HepG2 (cell line): ENCODE measurements around the gene TMEM63C. TPM values are rescaled to one million over a fixed set of nuclear protein-coding genes. Genes with fewer than 3 reads are reported as not detected.
A peak's percentile ranks its signal among the peaks of the same experiment; 100 is the strongest.

Source experiments
- ATF2 ChIP-seq: sonication (generic); formaldehyde crosslinking; IDR thresholded peaks from 2 replicates; pipeline ENCODE4 v1.4.0; 2020; ENCODE audit warnings: missing genetic modification reagents
- ATF4 ChIP-seq, 2 experiments: fragments of 450-650 bp in 1 of 2; sonication (generic) in 1 of 2; formaldehyde crosslinking; IDR thresholded peaks; 2 replicates each; pipeline versions ENCODE4 v1.5.0 to v1.8.0; 2020 to 2022; ENCODE audit warnings: mild to moderate bottlenecking in 1 of 2, missing genetic modification reagents in 1 of 2
- DNMT1 ChIP-seq: sonication (generic); formaldehyde crosslinking; IDR thresholded peaks from 2 replicates; pipeline ENCODE4 v1.5.1; 2020; ENCODE audit warnings: mild to moderate bottlenecking, missing genetic modification reagents
- EEA1 ChIP-seq: sonication (generic); formaldehyde crosslinking; IDR thresholded peaks from 2 replicates; pipeline ENCODE4 v1.5.1; 2020; ENCODE audit warnings: mild to moderate bottlenecking, missing genetic modification reagents, borderline replicate concordance
- FIP1L1 ChIP-seq: fragments of 200-400 bp; formaldehyde crosslinking; IDR thresholded peaks from 2 replicates; pipeline ENCODE4 v1.6.1; 2018; ENCODE audit warnings: low read depth, mild to moderate bottlenecking, low read length, moderate library complexity, borderline replicate concordance; ENCODE audit not compliant: insufficient read depth
- FOXC1 ChIP-seq: sonication (generic); formaldehyde crosslinking; IDR thresholded peaks from 2 replicates; pipeline ENCODE4 v1.8.0; 2022; ENCODE audit warnings: mild to moderate bottlenecking, missing genetic modification reagents, borderline replicate concordance
- FOXO1 ChIP-seq: sonication (generic); formaldehyde crosslinking; IDR thresholded peaks from 2 replicates; pipeline ENCODE4 v1.4.0; 2020; ENCODE audit warnings: missing genetic modification reagents
- KDM3A ChIP-seq: IDR thresholded peaks from 2 replicates; pipeline ENCODE4 v1.6.1; 2018; ENCODE audit warnings: low read depth, missing compliant biosample characterization
- KDM5B ChIP-seq: sonication (generic); formaldehyde crosslinking; IDR thresholded peaks from 2 replicates; pipeline ENCODE4 v1.4.0; 2020; ENCODE audit warnings: missing genetic modification reagents, mild to moderate bottlenecking, borderline replicate concordance
- MBD4 ChIP-seq: IDR thresholded peaks from 2 replicates; pipeline ENCODE4 v1.6.1; 2012; ENCODE audit warnings: low read length, inconsistent platforms, borderline replicate concordance
- MNT ChIP-seq: fragments of 450-650 bp; IDR thresholded peaks from 2 replicates; pipeline ENCODE4 v1.6.1; 2016
- MXD4 ChIP-seq: IDR thresholded peaks from 2 replicates; pipeline ENCODE4 v1.6.1; 2016; ENCODE audit warnings: mild to moderate bottlenecking, missing biosample characterization, missing genetic modification reagents
- NR2F2 ChIP-seq: IDR thresholded peaks from 2 replicates; pipeline ENCODE4 v1.6.1; 2012; ENCODE audit warnings: low read depth, inconsistent platforms, borderline replicate concordance
- POLR2A ChIP-seq, 2 experiments: IDR thresholded peaks; 2 replicates each; pipeline ENCODE4 v1.6.1; 2011; ENCODE audit warnings: low read depth in 2 of 2, low read length in 2 of 2, mild to moderate bottlenecking in 1 of 2, moderate library complexity in 1 of 2; ENCODE audit not compliant: insufficient read depth in 1 of 2
- SP140L ChIP-seq: sonication (generic); formaldehyde crosslinking; IDR thresholded peaks from 2 replicates; pipeline ENCODE4 v1.4.0; 2020; ENCODE audit warnings: missing genetic modification reagents, borderline replicate concordance
- TAF1 ChIP-seq: sonication (generic); formaldehyde crosslinking; IDR thresholded peaks from 2 replicates; pipeline ENCODE4 v1.4.0; 2020; ENCODE audit warnings: missing genetic modification reagents
- ZBED4 ChIP-seq: sonication (generic); formaldehyde crosslinking; IDR thresholded peaks from 2 replicates; pipeline ENCODE4 v1.4.0; 2020; ENCODE audit warnings: missing genetic modification reagents, borderline replicate concordance
- ZNF543 ChIP-seq: sonication (generic); formaldehyde crosslinking; IDR thresholded peaks from 2 replicates; pipeline ENCODE4 v1.4.0; 2020; ENCODE audit warnings: mild to moderate bottlenecking, missing genetic modification reagents
- ZNF572 ChIP-seq: sonication (generic); formaldehyde crosslinking; IDR thresholded peaks from 2 replicates; pipeline ENCODE4 v1.5.1; 2020; ENCODE audit warnings: mild to moderate bottlenecking, missing genetic modification reagents
- polyA plus RNA-seq, 8 experiments: library from polyadenylated mRNA; depleted of rRNA in 3 of 8; stranded (reverse) in 7 of 8; unstranded in 1 of 8; fragments of >200 nt; fragmentation: Illumina TruSeq in 4 of 8; extraction: Trizol in 4 of 8; gene quantifications; 2 replicates each; pipeline versions ENCODE4 v1.2.1 to v1.2.3, GENCODE V29; 2011 to 2016; ENCODE audit warnings: low read depth in 4 of 8, missing spikeins in 1 of 8, mixed read lengths in 1 of 8; ENCODE audit not compliant: insufficient read depth in 1 of 8
- total RNA-seq, 5 experiments: library from RNA; depleted of rRNA; stranded (reverse); fragments of >200 nt; fragmentation: Illumina TruSeq; extraction: Trizol; gene quantifications; 2 replicates each; pipeline ENCODE4 v1.2.3, GENCODE V29; 2016; ENCODE audit warnings: low read depth in 1 of 5
- TF ChIP-seq, protein P1 (sequence below): sonication (generic); IDR thresholded peaks from 2 replicates; pipeline ENCODE4 v1.6.1; 2016; ENCODE audit warnings: low read depth, borderline replicate concordance

TMEM63C gene
- total and polyA plus RNA-seq, 2 of the 13 experiments (the other 11 are each of a cell fraction or from before 2014, with no cell fraction given), result 0.17 to 0.27 TPM

DNA sequence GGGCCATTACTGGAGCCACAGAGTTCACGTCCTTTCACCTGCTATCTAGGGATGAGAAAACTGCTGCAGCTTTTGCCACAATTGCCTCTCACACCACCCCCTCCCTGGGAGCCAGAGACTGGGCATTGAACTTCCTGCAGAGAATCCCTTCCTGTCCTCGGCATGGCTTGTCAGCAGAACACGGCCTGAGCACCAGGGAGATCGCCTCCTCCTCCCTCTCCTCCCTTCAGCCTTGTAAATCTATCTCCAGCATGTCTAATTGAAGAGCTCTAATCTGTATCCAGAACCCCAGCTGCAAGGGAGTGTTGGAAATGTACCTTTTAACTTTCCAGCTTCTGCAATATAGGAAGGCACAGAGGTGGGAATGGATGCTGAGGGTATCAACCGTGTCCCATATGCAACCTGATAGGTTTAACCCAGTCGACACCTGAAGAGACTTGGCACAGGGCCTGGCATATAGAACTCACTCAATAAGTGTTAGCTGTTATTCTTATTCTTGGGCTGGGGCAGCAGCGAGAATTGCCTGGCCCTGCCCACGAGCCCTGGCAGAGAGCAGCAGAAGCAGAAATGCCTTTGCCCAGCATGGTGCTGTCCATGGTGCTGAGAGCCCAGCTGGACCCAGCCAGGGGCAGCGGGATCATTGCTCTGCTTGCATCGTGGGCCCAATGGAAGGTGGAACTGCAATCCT, 26.8 kb downstream of the TMEM63C start (continued):
- TF ChIP-seq DNMT1 (CRISPR knock-in tag) (no peak), KDM5B (CRISPR knock-in tag) (peak; percentile 87), ZBED4 (CRISPR knock-in tag) (peak; percentile 91; the same call in 1 of the 2 replicates), ZNF543 (CRISPR knock-in tag) (0 out of 2 replicates have a peak, but pooled peaks have one; percentile 68), FIP1L1 (no peak), FOXC1 (CRISPR knock-in tag) (peak; percentile 70; the same call in 1 of the 2 replicates), POLR2A (IDR thresholded peaks at IDR 0.05; ENCODE audit: insufficient read depth in 1 of 2, low read depth in 2 of 2, low read length in 2 of 2) (no peak), MBD4 (no peak), FOXO1 (peak; percentile 56; the same call in 1 of the 2 replicates), EEA1 (CRISPR knock-in tag) (peak; percentile 76; the same call in 1 of the 2 replicates), MXD4 (CRISPR knock-in tag) (peak; percentile 71; the same call in 1 of the 2 replicates), KDM3A (peak; percentile 40; the same call in 1 of the 2 replicates), NR2F2 (no peak), ATF4 (CRISPR knock-in tag; IDR thresholded peaks at IDR 0.05) (no peak), TAF1 (CRISPR knock-in tag) (no peak), MNT (no peak), ATF2 (peak; percentile 83), ZNF572 (CRISPR knock-in tag) (no peak), SP140L (CRISPR knock-in tag) (peak; percentile 71; the same call in 1 of the 2 replicates)
- TF ChIP-seq, protein P1, sequence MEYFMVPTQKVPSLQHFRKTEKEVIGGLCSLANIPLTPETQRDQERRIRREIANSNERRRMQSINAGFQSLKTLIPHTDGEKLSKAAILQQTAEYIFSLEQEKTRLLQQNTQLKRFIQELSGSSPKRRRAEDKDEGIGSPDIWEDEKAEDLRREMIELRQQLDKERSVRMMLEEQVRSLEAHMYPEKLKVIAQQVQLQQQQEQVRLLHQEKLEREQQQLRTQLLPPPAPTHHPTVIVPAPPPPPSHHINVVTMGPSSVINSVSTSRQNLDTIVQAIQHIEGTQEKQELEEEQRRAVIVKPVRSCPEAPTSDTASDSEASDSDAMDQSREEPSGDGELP, result peak; percentile 71; the same call in 1 of the 2 replicates
- TF ChIP-seq, all 625 proteins: peak for 283
